NB4 (cell line): Measurements from ENCODE around the gene GNE.

ENCODE experiments used
- CTCF ChIP-seq: IDR thresholded peaks from one replicate; pipeline ENCODE4 v1.5.1; 2012; ENCODE audit warnings: low read depth, low read length
- MYC ChIP-seq: IDR thresholded peaks from 2 replicates; pipeline ENCODE4 v1.6.1; 2011; ENCODE audit warnings: low read depth, low read length
- POLR2A ChIP-seq: IDR thresholded peaks from 2 replicates; pipeline ENCODE4 v1.6.1; 2011; ENCODE audit warnings: mild to moderate bottlenecking; ENCODE audit not compliant: insufficient read length; ENCODE audit errors: extremely low read depth
- TF ChIP-seq, protein P1 (sequence below): IDR thresholded peaks from 2 replicates; pipeline ENCODE4 v1.6.1; 2011; ENCODE audit warnings: low read depth, low read length

GRCh38 chr9:36278243-36278642 is 20.0 kb upstream of the GNE start:
- TF ChIP-seq CTCF (no peak), MYC (no peak), POLR2A (no peak)
- TF ChIP-seq, protein P1, sequence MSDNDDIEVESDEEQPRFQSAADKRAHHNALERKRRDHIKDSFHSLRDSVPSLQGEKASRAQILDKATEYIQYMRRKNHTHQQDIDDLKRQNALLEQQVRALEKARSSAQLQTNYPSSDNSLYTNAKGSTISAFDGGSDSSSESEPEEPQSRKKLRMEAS = no peak
